Keratinocyte (primary cell): ENCODE results near the gene PCBP1. TPM values are rescaled to one million over a fixed set of nuclear protein-coding genes. Genes with fewer than 3 reads are reported as not detected.
"Not testable (repeated sequence)": the region's sequence is repeated elsewhere in the genome, so short reads cannot be mapped to it uniquely, and the experiment has no call there.

ENCODE experiments used
- DNase-seq: peaks from one replicate; pipeline ENCODE4 v3.0.0-alpha.2; 2011; ENCODE audit warnings: low read depth, missing footprints, low spot score
- FAIRE-seq: peaks from 2 replicates; lab custom pipeline; 2011; peaks lifted over from hg19 to GRCh38; lab: Jason Lieb, UNC
- H2AFZ ChIP-seq: 2 replicates; pipeline ENCODE4 v1.6.0; 2012; ENCODE audit warnings: low read length, control low read depth, inconsistent platforms; ENCODE audit not compliant: control insufficient read depth
- H3K27ac ChIP-seq: 2 replicates; pipeline ENCODE4 v1.5.1; 2011; ENCODE audit warnings: low read length; ENCODE audit not compliant: control insufficient read depth, insufficient read depth
- H3K27me3 ChIP-seq: 3 replicates; pipeline ENCODE4 v1.6.0; 2011; ENCODE audit warnings: low read length; ENCODE audit not compliant: control insufficient read depth, insufficient read depth; ENCODE audit errors: extremely low read depth
- H3K36me3 ChIP-seq, 2 experiments: 2 replicates in 1 of 2; 3 replicates in 1 of 2; pipeline ENCODE4 v1.5.1; 2011; ENCODE audit warnings: low read length in 2 of 2, mild to moderate bottlenecking in 1 of 2; ENCODE audit not compliant: control insufficient read depth in 2 of 2, insufficient read depth in 2 of 2; ENCODE audit errors: extremely low read depth in 1 of 2
- H3K4me1 ChIP-seq: 3 replicates; pipeline ENCODE4 v1.5.1; 2011; ENCODE audit warnings: low read length; ENCODE audit not compliant: control insufficient read depth, insufficient read depth; ENCODE audit errors: extremely low read depth
- H3K4me2 ChIP-seq: 3 replicates; pipeline ENCODE4 v1.6.0; 2011; ENCODE audit warnings: low read depth, low read length; ENCODE audit not compliant: control insufficient read depth, insufficient read depth; ENCODE audit errors: extremely low read depth
- H3K4me3 ChIP-seq, 3 experiments: fragments of 200-600 bp in 1 of 3; sonication (generic) in 1 of 3; 2 replicates in 2 of 3; 3 replicates in 1 of 3; pipeline ENCODE4 v1.5.1; 2011 to 2016; ENCODE audit warnings: low read length in 3 of 3, mild to moderate bottlenecking in 3 of 3, control low read depth in 2 of 3, inconsistent platforms in 1 of 3, low read depth in 1 of 3, mixed read lengths in 1 of 3, mixed run types in 1 of 3, moderate library complexity in 1 of 3; ENCODE audit not compliant: control insufficient read depth in 2 of 3, insufficient read depth in 2 of 3; ENCODE audit errors: extremely low read depth in 1 of 3
- H3K79me2 ChIP-seq: 2 replicates; pipeline ENCODE4 v1.6.0; 2012; ENCODE audit warnings: low read length; ENCODE audit not compliant: control insufficient read depth, insufficient read depth
- H3K9ac ChIP-seq: 3 replicates; pipeline ENCODE4 v1.6.0; 2011; ENCODE audit warnings: low read length; ENCODE audit not compliant: control insufficient read depth, insufficient read depth; ENCODE audit errors: extremely low read depth
- H3K9me1 ChIP-seq: 3 replicates; pipeline ENCODE4 v1.6.0; 2011; ENCODE audit warnings: low read length; ENCODE audit not compliant: control insufficient read depth, insufficient read depth; ENCODE audit errors: extremely low read depth
- H3K9me3 ChIP-seq: 2 replicates; pipeline ENCODE4 v1.5.1; 2012; ENCODE audit warnings: low read depth, low read length; ENCODE audit not compliant: control insufficient read depth
- H4K20me1 ChIP-seq: 3 replicates; pipeline ENCODE4 v1.6.0; 2011; ENCODE audit warnings: low read length; ENCODE audit not compliant: control insufficient read depth, insufficient read depth; ENCODE audit errors: extremely low read depth
- CTCF ChIP-seq, 3 experiments: IDR thresholded peaks in 1 of 3; conservative IDR thresholded peaks in 1 of 3; optimal IDR thresholded peaks in 1 of 3; 2 replicates in 2 of 3; 3 replicates in 1 of 3; pipeline versions ENCODE3 to v1.5.1; 2011; ENCODE audit warnings: low read length in 3 of 3, mild to moderate bottlenecking in 3 of 3, moderate library complexity in 2 of 3, control low read depth in 1 of 3, inconsistent platforms in 1 of 3; ENCODE audit not compliant: insufficient read depth in 2 of 3; ENCODE audit errors: extremely low read depth in 1 of 3
- EZH2 ChIP-seq: IDR thresholded peaks from one replicate; pipeline ENCODE4 v1.6.1; 2012; ENCODE audit warnings: inconsistent platforms, mild to moderate bottlenecking, low read length, moderate library complexity
- dilution Hi-C: fragments of 300-500 bp; cut with MboI; formaldehyde crosslinking; loops from one replicate; pipeline ENCODE4 v1.7.0; 2020; ENCODE audit warnings: low sequenced_read_pairs; ENCODE audit not compliant: extremely low pct_ligation_motif_present
- polyA plus RNA-seq, 5 experiments: library from polyadenylated mRNA; depleted of rRNA in 3 of 5; stranded (reverse) in 3 of 5; stranded (forward) in 1 of 5; unstranded in 1 of 5; fragments of >200 nt; gene quantifications; 1 replicate in 1 of 5; 2 replicates in 3 of 5; 3 replicates in 1 of 5; pipeline versions ENCODE4 v1.2.1 to v1.2.3, GENCODE V29; 2011 to 2012; ENCODE audit warnings: missing spikeins in 2 of 5, low read depth in 1 of 5, low replicate concordance in 1 of 5

The PCBP1 gene
- polyA plus RNA-seq, 1 donor (not counting 4 experiments of a cell fraction or from before 2014, with no cell fraction given), result 86.8 TPM

GRCh38 chr2:70110397-70110796, 23.1 kb downstream of the PCBP1 start:
- H3K4me2 ChIP-seq, FAIRE-seq, H2AFZ ChIP-seq, H3K4me3 ChIP-seq, DNase-seq, H4K20me1 ChIP-seq, H3K9me1 ChIP-seq, H3K4me1 ChIP-seq, H3K27me3 ChIP-seq, dilution Hi-C loops, H3K9me3 ChIP-seq, H3K9ac ChIP-seq, H3K27ac ChIP-seq, H3K36me3 ChIP-seq, H3K79me2 ChIP-seq: not testable (repeated sequence)

GRCh38 chr2:70111752-70112591, 24.7 kb downstream of the PCBP1 start:
- Histone ChIP-seq H3K9me1 (no peaks in the 10 kb centered on the region), H3K4me3 (no peak overlapping the region), H3K9me3 (no peaks in the 10 kb centered on the region), H3K4me1 (no peaks in the 10 kb centered on the region), H4K20me1 (no peaks in the 10 kb centered on the region), H3K36me3 (no peaks in the 10 kb centered on the region), H2AFZ (no peak overlapping the region), H3K9ac (no peak overlapping the region), H3K27me3 (no peaks in the 10 kb centered on the region), H3K79me2 (no peaks in the 10 kb centered on the region), H3K27ac (no peak overlapping the region), H3K4me2 (no peak overlapping the region)
- no peak for TF ChIP-seq EZH2
- FAIRE-seq, result no peak
- DNase-seq, result no peak
- dilution Hi-C loops, result no loop called here

- Histone ChIP-seq H3K9me3 (no peaks in the 10 kb centered on the region), H3K79me2 (no peaks in the 10 kb centered on the region), H3K9ac (no peak overlapping the region), H3K27me3 (no peaks in the 10 kb centered on the region), H4K20me1 (no peaks in the 10 kb centered on the region), H3K4me3 (no peak overlapping the region), H3K36me3 (no peaks in the 10 kb centered on the region), H3K9me1 (no peaks in the 10 kb centered on the region), H3K4me2 (no peak overlapping the region), H3K4me1 (no peaks in the 10 kb centered on the region), H2AFZ (no peak overlapping the region), H3K27ac (no peak overlapping the region)
- dilution Hi-C loops, result no loop called here
- no peak for TF ChIP-seq CTCF (optimal IDR thresholded peaks at IDR 0.05 in 1 of 3, IDR thresholded peaks at IDR 0.05 in 1 of 3, conservative IDR thresholded peaks at IDR 0.05 in 1 of 3; ENCODE audit: extremely low read depth in 1 of 3, insufficient read depth in 2 of 3, low read length in 3 of 3)
- TF ChIP-seq EZH2, result no peak
- DNase-seq (no peak), FAIRE-seq (no peak)
Measured at GRCh38 chr2:70113359-70114070, 26.2 kb downstream of the PCBP1 start.
